ENCODE results near the gene STK10. TPM values are rescaled to one million over a fixed set of nuclear protein-coding genes. Genes with fewer than 3 reads are reported as not detected.

Gene STK10
- total RNA-seq, 1 donor from 2014 or later: 60.2 TPM

DNA sequence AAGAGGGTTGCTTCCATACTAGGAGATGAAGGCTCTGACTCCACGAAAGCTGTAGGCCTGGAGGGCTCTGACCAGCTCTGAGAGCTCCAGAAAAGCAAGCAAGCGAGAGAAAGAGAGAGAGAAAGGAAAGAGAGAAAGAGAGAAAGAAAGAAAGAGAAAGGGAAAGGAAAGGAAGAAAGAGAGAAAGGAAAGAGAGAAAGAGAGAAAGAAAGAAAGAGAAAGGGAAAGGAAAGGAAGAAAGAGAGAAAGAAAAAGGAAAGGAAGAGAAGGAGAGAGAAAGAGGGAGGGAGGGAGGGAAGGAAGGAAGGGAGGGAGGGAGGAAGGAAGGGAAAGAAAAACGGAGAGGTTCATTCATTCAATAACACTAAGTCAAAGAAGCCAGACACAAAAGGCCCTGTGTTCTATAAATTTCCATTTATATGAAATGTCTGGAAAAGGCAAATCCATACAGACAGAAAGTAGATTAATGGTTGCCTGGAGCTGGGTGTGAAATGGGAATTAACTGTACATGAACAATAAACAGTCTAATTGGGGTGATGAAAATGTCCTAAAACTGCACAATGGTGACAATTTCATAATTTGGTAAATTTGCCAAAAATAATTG is 1.8 kb upstream of the STK10 start:
- Histone ChIP-seq H2AFZ (ENCODE audit: low read depth, low read length) (peak overlapping the region; percentile 73), H3K9me3 (ENCODE audit: insufficient read depth, low read depth, low read length) (no peaks in the 10 kb centered on the region), H3K4me2 (ENCODE audit: low read length) (peak overlapping the region; percentile 96), H3K27me3 (ENCODE audit: insufficient read depth, low read length) (no peaks in the 10 kb centered on the region), H4K20me1 (ENCODE audit: insufficient read depth, low read length) (peaks cover 22% of the 10 kb centered on the region), H3K27ac (ENCODE audit: low read depth, low read length) (peak overlapping the region; percentile 64), H3K9ac (ENCODE audit: low read length) (peak overlapping the region; percentile 77), H3K79me2 (ENCODE audit: insufficient read depth, low read length) (peaks cover 25% of the 10 kb centered on the region), H3K4me1 (ENCODE audit: insufficient read depth, low read length) (peaks cover 16% of the 10 kb centered on the region), H3K4me3 (ENCODE audit: insufficient read depth, low read depth, low read length) (peak overlapping the region; percentile 47), H3K36me3 (ENCODE audit: insufficient read depth, low read length) (no peaks in the 10 kb centered on the region)
- Mint-ChIP-seq H3K4me3 (ENCODE audit: unreplicated experiment) (peak overlapping the region; percentile 85), H3K27ac (ENCODE audit: unreplicated experiment) (peak overlapping the region; percentile 92), H3K4me1 (ENCODE audit: low read depth, unreplicated experiment) (peaks cover 17% of the 10 kb centered on the region), H3K9me3 (ENCODE audit: unreplicated experiment) (no peaks in the 10 kb centered on the region), H3K27me3 (ENCODE audit: low read depth, unreplicated experiment) (no peaks in the 10 kb centered on the region), H3K36me3 (ENCODE audit: low read depth, unreplicated experiment) (peaks cover 10% of the 10 kb centered on the region)
- DNase-seq (ENCODE audit: low read depth): no peak
- FAIRE-seq: no peak
- no peak for TF ChIP-seq EZH2 (IDR thresholded peaks at IDR 0.05; ENCODE audit: insufficient read depth, low read length)
- TF ChIP-seq, protein P1, sequence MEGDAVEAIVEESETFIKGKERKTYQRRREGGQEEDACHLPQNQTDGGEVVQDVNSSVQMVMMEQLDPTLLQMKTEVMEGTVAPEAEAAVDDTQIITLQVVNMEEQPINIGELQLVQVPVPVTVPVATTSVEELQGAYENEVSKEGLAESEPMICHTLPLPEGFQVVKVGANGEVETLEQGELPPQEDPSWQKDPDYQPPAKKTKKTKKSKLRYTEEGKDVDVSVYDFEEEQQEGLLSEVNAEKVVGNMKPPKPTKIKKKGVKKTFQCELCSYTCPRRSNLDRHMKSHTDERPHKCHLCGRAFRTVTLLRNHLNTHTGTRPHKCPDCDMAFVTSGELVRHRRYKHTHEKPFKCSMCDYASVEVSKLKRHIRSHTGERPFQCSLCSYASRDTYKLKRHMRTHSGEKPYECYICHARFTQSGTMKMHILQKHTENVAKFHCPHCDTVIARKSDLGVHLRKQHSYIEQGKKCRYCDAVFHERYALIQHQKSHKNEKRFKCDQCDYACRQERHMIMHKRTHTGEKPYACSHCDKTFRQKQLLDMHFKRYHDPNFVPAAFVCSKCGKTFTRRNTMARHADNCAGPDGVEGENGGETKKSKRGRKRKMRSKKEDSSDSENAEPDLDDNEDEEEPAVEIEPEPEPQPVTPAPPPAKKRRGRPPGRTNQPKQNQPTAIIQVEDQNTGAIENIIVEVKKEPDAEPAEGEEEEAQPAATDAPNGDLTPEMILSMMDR (IDR thresholded peaks at IDR 0.05; ENCODE audit: insufficient read depth, low read depth, low read length): no peak

DNA sequence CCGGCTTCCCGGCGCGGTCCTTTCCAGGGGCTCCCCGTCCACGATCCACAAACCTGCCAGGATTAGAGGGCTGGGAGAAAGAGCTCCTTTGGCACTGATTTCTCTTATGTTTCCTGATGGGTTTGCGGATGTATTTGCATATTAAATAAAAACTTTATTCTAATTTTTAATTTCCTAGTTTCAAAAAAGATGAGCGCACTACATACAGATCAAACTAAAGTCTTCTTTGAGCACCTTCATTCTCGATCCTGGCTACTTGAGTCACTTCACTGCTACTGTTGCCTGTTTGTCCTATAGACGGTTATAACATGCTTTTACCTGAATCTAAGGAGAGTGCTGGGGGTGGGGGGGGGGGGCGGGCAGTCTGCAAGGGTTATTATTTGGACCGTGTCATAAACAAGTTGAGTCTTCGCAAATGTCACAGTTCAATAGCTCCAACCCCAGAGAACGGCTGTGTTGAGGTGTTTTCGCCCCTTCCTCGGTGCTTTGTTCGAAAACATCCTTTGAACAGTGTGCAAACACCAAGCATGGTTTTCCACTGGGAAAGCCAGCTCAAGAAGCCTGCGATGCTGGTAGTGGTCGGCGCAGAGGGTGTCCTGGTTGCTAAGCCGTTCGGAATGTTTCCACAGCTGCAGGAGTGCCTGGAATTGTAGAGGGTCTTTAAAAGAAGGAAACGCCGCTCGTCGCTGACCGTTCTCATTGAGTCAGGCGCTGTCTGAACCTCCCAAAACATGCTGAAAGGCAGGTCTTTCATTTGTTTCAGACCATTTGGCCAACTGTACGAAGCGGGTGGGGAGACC is 1.1 kb upstream of the STK10 start:
- no peaks in the 10 kb centered on the region for H3K9me3 ChIP-seq (ENCODE audit: insufficient read depth, low read depth, low read length)
- H2AFZ ChIP-seq (ENCODE audit: low read depth, low read length): peak overlapping the region; percentile 80
- peak overlapping the region; percentile 88 for H3K4me3 ChIP-seq (ENCODE audit: insufficient read depth, low read depth, low read length)
- peaks cover 28% of the 10 kb centered on the region for H4K20me1 ChIP-seq (ENCODE audit: insufficient read depth, low read length)
- Mint-ChIP-seq H3K9me3 (ENCODE audit: unreplicated experiment) (no peaks in the 10 kb centered on the region), H3K36me3 (ENCODE audit: low read depth, unreplicated experiment) (peaks cover 10% of the 10 kb centered on the region), H3K4me1 (ENCODE audit: low read depth, unreplicated experiment) (peaks cover 18% of the 10 kb centered on the region), H3K27me3 (ENCODE audit: low read depth, unreplicated experiment) (no peaks in the 10 kb centered on the region), H3K27ac (ENCODE audit: unreplicated experiment) (peak overlapping the region; percentile 92), H3K4me3 (ENCODE audit: unreplicated experiment) (peak overlapping the region; percentile 85)
- no peaks in the 10 kb centered on the region for H3K36me3 ChIP-seq (ENCODE audit: insufficient read depth, low read length)
- peak overlapping the region; percentile 89 for H3K9ac ChIP-seq (ENCODE audit: low read length)
- peak overlapping the region; percentile 96 for H3K4me2 ChIP-seq (ENCODE audit: low read length)
- H3K27me3 ChIP-seq (ENCODE audit: insufficient read depth, low read length): no peaks in the 10 kb centered on the region
- FAIRE-seq (no peak), DNase-seq (ENCODE audit: low read depth) (peak; percentile 73)
- TF ChIP-seq, protein P1 (IDR thresholded peaks at IDR 0.05; ENCODE audit: insufficient read depth, low read depth, low read length): no peak
- TF ChIP-seq EZH2 (IDR thresholded peaks at IDR 0.05; ENCODE audit: insufficient read depth, low read length): no peak
- peak overlapping the region; percentile 64 for H3K27ac ChIP-seq (ENCODE audit: low read depth, low read length)
- peaks cover 16% of the 10 kb centered on the region for H3K4me1 ChIP-seq (ENCODE audit: insufficient read depth, low read length)
- H3K79me2 ChIP-seq (ENCODE audit: insufficient read depth, low read length): peaks cover 32% of the 10 kb centered on the region
